ENCODE data around the gene SCNN1A. TPM values are rescaled to one million over a fixed set of nuclear protein-coding genes. Genes with fewer than 3 reads are reported as not detected.
"Not testable (repeated sequence)": the region's sequence is repeated elsewhere in the genome, so short reads cannot be mapped to it uniquely, and the experiment has no call there.

Gene SCNN1A
- polyA plus RNA-seq, 10 donors = 0.36 to 1.2 (median 0.40) TPM; not detected in 4

- DNase-seq = no peak
Observed at GRCh38 chr12:6351622-6352021, 23.7 kb downstream of the SCNN1A start.

- DNase-seq = peak in 2 of 3 donors; percentile 50 to 74
Observed at GRCh38 chr12:6347367-6348338, 27.7 kb downstream of the SCNN1A start.

- DNase-seq = no peak
Observed at GRCh38 chr12:6346942-6347341, 28.4 kb downstream of the SCNN1A start.

- no peak for DNase-seq
Observed at GRCh38 chr12:6346235-6346832, 29.0 kb downstream of the SCNN1A start.

- peak in 1 of 3 donors; percentile 59 for DNase-seq
Observed at GRCh38 chr12:6345319-6346091, 29.9 kb downstream of the SCNN1A start.

GRCh38 chr12:6344101-6344660 is 31.2 kb downstream of the SCNN1A start:
- not testable (repeated sequence) for DNase-seq

GRCh38 chr12:6343518-6343917 is 31.8 kb downstream of the SCNN1A start:
- peak in 1 of 3 donors; percentile 52 for DNase-seq

GRCh38 chr12:6342140-6342889 is 33.0 kb downstream of the SCNN1A start:
- DNase-seq = no peak

- DNase-seq = peak; percentile 78 to 93 (median 86)
Observed at GRCh38 chr12:6341417-6342139, 33.8 kb downstream of the SCNN1A start, which contains the start of gene TNFRSF1A. TSS of gene TNFRSF1A (minus strand) at chr12:6342076. CDS start at chr12:6341814, 262 bp downstream.

GRCh38 chr12:6340745-6341416 is 34.5 kb downstream of the SCNN1A start:
- DNase-seq = peak in 1 of 3 donors; percentile 61

GRCh38 chr12:6340032-6340638 is 35.2 kb downstream of the SCNN1A start:
- peak in 2 of 3 donors; percentile 56 to 71 for DNase-seq

GRCh38 chr12:6338955-6339354 is 36.4 kb downstream of the SCNN1A start:
- DNase-seq = no peak

- not testable (repeated sequence) for DNase-seq
Observed at GRCh38 chr12:6338536-6338935, 36.8 kb downstream of the SCNN1A start.

- DNase-seq = no peak
Observed at GRCh38 chr12:6337958-6338433, 37.4 kb downstream of the SCNN1A start.

- peak in 1 of 3 donors; percentile 47 for DNase-seq
Observed at GRCh38 chr12:6336889-6337853, 38.2 kb downstream of the SCNN1A start.

GRCh38 chr12:6336079-6336888 is 39.1 kb downstream of the SCNN1A start:
- DNase-seq = peak; percentile 92 to 99 (median 96)
